Fibroblast of the aortic adventitia (primary cell): ENCODE results near the gene RSPH1. TPM values are rescaled to one million over a fixed set of nuclear protein-coding genes. Genes with fewer than 3 reads are reported as not detected.

Experiments used
- DNase-seq: peaks from one replicate; pipeline ENCODE4 v3.0.0-alpha.2; 2010; ENCODE audit warnings: low read depth
- H3K4me3 ChIP-seq: 2 replicates; pipeline ENCODE4 v1.5.1; 2011; ENCODE audit warnings: low read depth, mild to moderate bottlenecking, control low read depth, low read length, moderate library complexity
- total RNA-seq: library from RNA; depleted of rRNA; stranded (reverse); fragments of >200 nt; gene quantifications from 2 replicates; pipeline ENCODE4 v1.2.3, GENCODE V29; 2012; ENCODE audit warnings: low replicate concordance
- TF ChIP-seq, protein P1 (sequence below): IDR thresholded peaks from 2 replicates; pipeline ENCODE4 v1.5.1; 2011; ENCODE audit warnings: mild to moderate bottlenecking, low read length, control low read depth, inconsistent platforms; ENCODE audit not compliant: insufficient read depth

The RSPH1 gene
- total RNA-seq, 1 donor = not detected

DNA sequence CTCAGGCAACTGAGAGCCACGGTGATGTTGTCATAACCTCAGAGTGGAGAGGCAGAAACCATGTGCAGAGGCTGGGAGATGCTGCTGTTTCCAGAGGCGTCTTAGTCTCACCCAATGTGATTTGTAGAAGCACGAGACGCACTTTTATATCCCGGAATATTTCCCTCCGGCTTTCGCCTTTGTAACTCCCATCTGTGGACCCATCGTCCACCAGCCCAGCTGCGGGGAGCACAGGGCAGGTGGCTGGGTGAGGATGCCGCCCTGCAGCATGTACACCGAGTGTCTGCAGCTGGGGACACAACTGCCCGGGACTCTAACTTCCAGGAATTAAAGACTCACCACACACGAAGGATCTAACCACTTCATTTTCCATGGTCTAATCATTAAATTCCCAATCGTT, 48.8 kb downstream of the RSPH1 start:
- no peak for DNase-seq
- TF ChIP-seq, protein P1, sequence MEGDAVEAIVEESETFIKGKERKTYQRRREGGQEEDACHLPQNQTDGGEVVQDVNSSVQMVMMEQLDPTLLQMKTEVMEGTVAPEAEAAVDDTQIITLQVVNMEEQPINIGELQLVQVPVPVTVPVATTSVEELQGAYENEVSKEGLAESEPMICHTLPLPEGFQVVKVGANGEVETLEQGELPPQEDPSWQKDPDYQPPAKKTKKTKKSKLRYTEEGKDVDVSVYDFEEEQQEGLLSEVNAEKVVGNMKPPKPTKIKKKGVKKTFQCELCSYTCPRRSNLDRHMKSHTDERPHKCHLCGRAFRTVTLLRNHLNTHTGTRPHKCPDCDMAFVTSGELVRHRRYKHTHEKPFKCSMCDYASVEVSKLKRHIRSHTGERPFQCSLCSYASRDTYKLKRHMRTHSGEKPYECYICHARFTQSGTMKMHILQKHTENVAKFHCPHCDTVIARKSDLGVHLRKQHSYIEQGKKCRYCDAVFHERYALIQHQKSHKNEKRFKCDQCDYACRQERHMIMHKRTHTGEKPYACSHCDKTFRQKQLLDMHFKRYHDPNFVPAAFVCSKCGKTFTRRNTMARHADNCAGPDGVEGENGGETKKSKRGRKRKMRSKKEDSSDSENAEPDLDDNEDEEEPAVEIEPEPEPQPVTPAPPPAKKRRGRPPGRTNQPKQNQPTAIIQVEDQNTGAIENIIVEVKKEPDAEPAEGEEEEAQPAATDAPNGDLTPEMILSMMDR = no peak
- H3K4me3 ChIP-seq = no peak overlapping the region

DNA sequence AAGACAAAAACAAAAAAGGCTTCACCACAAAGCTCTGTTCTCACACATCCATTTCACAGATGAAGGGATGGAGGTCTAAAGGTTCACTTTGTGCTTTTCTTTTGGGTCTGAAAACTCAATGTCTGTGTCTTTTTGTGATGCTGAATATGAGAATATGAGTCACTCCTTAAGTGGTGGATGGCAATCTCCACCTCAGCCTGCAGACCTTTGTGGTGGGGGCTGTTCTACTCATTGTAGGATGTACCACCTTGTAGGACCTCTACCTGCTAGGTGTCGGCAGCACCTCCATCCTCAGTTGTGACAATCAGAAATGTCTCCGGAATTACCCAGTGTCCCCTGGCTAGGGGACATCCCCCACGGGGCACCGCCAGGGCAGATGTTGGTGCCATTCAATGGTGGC, 49.5 kb downstream of the RSPH1 start:
- H3K4me3 ChIP-seq = no peak overlapping the region
- TF ChIP-seq, protein P1 = no peak
- DNase-seq = no peak

DNA sequence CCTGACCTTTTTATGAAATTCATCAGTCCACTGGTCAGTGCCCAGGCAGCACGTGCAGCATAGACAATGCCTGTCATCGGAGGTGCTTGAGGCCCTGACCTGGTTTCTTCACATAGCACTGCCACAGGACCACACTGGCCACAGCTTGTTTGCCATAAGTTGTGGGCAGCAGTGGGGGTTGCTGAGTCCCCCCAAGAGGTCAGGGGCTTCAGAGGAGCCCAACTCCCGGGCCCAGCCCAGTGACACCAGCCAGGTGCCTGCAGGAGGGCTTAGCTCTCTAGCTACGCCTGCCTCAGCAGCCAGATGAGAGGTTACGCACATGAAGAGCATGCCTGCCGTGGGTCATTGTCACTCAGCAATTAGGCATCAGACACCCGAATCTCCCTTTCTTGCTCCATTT, 50.7 kb downstream of the RSPH1 start:
- DNase-seq = no peak
- no peak overlapping the region for H3K4me3 ChIP-seq
- TF ChIP-seq, protein P1 = no peak

DNA sequence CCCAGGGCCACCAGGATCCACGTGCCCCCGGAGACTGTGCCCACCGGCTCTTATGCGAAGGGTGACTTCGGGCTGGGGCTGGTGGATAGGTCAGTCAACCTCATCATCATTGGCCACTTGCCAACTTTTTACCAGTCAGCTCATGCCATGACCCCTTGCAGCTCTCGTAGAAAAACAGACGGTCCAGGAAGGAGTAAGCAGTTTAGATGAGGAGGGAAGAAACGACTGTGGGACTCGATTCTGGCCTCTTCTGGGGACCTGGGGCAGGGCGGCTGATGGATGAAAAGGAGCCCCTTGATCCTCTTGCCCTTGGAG, 51.3 kb downstream of the RSPH1 start:
- no peak overlapping the region for H3K4me3 ChIP-seq
- no peak for DNase-seq
- TF ChIP-seq, protein P1 = no peak

DNA sequence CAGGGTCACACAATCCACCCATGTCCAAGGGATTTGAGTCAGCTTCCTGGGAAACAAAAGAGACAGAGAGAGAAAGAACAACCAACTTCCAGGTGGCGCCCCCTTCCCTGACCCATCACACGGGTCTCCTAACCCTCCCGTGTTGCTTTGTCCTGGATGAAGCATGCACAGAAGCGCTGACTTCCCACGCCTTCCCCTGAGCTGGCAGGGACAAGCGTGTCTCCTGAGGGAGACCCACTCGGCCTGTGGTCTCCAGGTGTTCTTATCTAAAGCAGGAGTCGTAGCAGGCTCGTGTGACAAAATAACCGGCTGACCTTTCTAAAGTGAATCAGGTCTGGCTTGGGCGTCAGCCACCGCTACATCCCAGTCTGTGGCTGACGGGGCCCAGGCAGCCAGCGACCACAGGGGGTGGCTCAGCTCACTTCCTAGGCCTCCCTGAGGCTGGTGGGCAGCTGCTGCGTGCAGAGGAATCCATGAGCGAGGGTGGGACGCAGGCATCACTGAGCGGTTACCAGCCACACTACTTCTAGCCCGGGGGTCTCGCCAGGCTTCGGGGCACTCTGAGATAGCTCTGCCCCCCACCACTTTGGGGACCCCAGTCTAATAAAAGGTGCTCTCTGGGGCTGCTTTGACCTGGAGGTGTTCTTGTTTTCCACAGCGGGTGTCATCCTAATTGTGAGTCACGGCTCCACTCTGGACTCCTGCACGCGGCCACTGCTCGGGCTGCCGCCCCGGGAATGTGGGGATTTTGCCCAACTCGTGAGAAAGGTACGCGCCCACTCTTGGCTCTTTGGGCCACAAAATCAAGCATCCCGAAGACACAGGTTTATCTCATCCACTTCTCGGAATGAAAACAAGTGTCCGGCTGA, 51.9 kb downstream of the RSPH1 start:
- no peak for DNase-seq
- TF ChIP-seq, protein P1 = no peak
- no peak overlapping the region for H3K4me3 ChIP-seq

DNA sequence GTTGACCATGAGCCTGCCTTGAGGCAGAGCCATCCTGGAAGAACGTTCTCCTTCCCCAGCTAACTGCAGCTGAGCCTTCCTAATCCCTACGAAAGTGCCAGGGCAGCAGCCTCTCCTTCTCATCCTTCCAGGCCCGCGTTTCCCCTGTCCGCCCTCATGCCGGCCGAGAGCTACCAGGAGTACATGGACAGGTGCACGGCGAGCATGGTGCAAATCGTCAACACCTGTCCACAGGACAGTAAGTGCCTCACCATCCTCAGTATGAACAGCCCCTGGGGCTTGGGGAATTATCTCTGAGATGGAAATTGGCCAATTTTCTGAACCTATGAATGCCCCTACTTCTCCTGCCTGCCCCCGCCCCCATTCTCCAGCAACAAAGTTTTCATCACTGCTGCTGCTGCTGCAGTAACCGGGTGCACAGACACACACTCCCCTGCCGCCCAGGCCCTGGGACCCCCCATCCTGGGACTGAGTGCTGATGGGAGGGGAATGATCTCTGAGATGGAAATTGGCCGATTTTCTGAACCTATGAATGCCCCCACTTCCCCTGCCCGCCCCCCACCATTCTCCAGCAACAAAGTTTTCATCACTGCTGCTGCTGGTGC, 52.7 kb downstream of the RSPH1 start:
- H3K4me3 ChIP-seq = no peak overlapping the region
- no peak for DNase-seq
- TF ChIP-seq, protein P1 = no peak
